Measurements from ENCODE around the gene CALN1.
"Not testable (repeated sequence)": the region's sequence is repeated elsewhere in the genome, so short reads cannot be mapped to it uniquely, and the experiment has no call there.

Gene CALN1

GRCh38 chr7:71777278-71777677 lies 634.9 kb downstream of the CALN1 start:
- DNase-seq = no peak

GRCh38 chr7:71776726-71777125 lies 635.4 kb downstream of the CALN1 start:
- no peak for DNase-seq

- DNase-seq = peak; percentile 79
These were observed 636.5 kb downstream of the CALN1 start for GRCh38 chr7:71775648-71776047.

GRCh38 chr7:71772779-71773178 lies 639.4 kb downstream of the CALN1 start:
- no peak for DNase-seq

- DNase-seq = peak; percentile 45
These were observed 641.8 kb downstream of the CALN1 start for GRCh38 chr7:71770269-71770907.

- DNase-seq = peak; percentile 34
These were observed 642.8 kb downstream of the CALN1 start for GRCh38 chr7:71769326-71769725.

- DNase-seq = peak; percentile 64
These were observed 643.7 kb downstream of the CALN1 start for GRCh38 chr7:71768450-71768849.

GRCh38 chr7:71766016-71766415 lies 646.1 kb downstream of the CALN1 start:
- DNase-seq = peak; percentile 19

GRCh38 chr7:71761336-71761735 lies 650.8 kb downstream of the CALN1 start:
- no peak for DNase-seq

- DNase-seq = no peak
These were observed 657.3 kb downstream of the CALN1 start for GRCh38 chr7:71754828-71755227.

GRCh38 chr7:71753956-71754664 lies 658.0 kb downstream of the CALN1 start:
- peak; percentile 19 for DNase-seq

- no peak for DNase-seq
These were observed 658.9 kb downstream of the CALN1 start for GRCh38 chr7:71753236-71753635.

- DNase-seq = peak; percentile 17
These were observed 659.8 kb downstream of the CALN1 start for GRCh38 chr7:71752171-71752935.

GRCh38 chr7:71750290-71750689 lies 661.8 kb downstream of the CALN1 start:
- DNase-seq = no peak

GRCh38 chr7:71746006-71746405 lies 666.1 kb downstream of the CALN1 start:
- DNase-seq = no peak

GRCh38 chr7:71740174-71740560 lies 672.0 kb downstream of the CALN1 start:
- DNase-seq = no peak

GRCh38 chr7:71739520-71740173 lies 672.5 kb downstream of the CALN1 start:
- no peak for DNase-seq

- DNase-seq = not testable (repeated sequence)
These were observed 674.1 kb downstream of the CALN1 start for GRCh38 chr7:71737931-71738540.

GRCh38 chr7:71735961-71736556 lies 676.1 kb downstream of the CALN1 start:
- DNase-seq = peak; percentile 52

- peak; percentile 52 for DNase-seq
These were observed 678.8 kb downstream of the CALN1 start for GRCh38 chr7:71733107-71733870.

GRCh38 chr7:71731740-71732139 lies 680.4 kb downstream of the CALN1 start:
- DNase-seq = no peak

All from fibroblast of skin of right quadriceps (primary cell).